ENCODE results near the gene BDP1.
"Not testable (repeated sequence)": the region's sequence is repeated elsewhere in the genome, so short reads cannot be mapped to it uniquely, and the experiment has no call there.

The BDP1 gene

GRCh38 chr5:71563161-71563560 lies 107.7 kb downstream of the BDP1 start:
- in situ Hi-C loops (cut with HindIII; ENCODE audit: low sequenced_read_pairs) = no loop called here

GRCh38 chr5:71564895-71565294 lies 109.4 kb downstream of the BDP1 start:
- in situ Hi-C loops (cut with HindIII; ENCODE audit: low sequenced_read_pairs) = no loop called here

GRCh38 chr5:71569748-71570509 lies 114.5 kb downstream of the BDP1 start:
- in situ Hi-C loops (cut with HindIII; ENCODE audit: low sequenced_read_pairs) = no loop called here

GRCh38 chr5:71571811-71572210 lies 116.4 kb downstream of the BDP1 start:
- in situ Hi-C loops (cut with HindIII; ENCODE audit: low sequenced_read_pairs) = not testable (repeated sequence)

GRCh38 chr5:71573591-71573990 lies 118.1 kb downstream of the BDP1 start:
- in situ Hi-C loops (cut with HindIII; ENCODE audit: low sequenced_read_pairs) = no loop called here

GRCh38 chr5:71575588-71575987 lies 120.1 kb downstream of the BDP1 start:
- in situ Hi-C loops (cut with HindIII; ENCODE audit: low sequenced_read_pairs) = not testable (repeated sequence)

GRCh38 chr5:71576241-71576640 lies 120.8 kb downstream of the BDP1 start:
- in situ Hi-C loops (cut with HindIII; ENCODE audit: low sequenced_read_pairs) = no loop called here

GRCh38 chr5:71577839-71578238 lies 122.4 kb downstream of the BDP1 start:
- in situ Hi-C loops (cut with HindIII; ENCODE audit: low sequenced_read_pairs) = not testable (repeated sequence)

GRCh38 chr5:71582945-71583584 lies 127.6 kb downstream of the BDP1 start:
- in situ Hi-C loops (cut with HindIII; ENCODE audit: low sequenced_read_pairs) = no loop called here

GRCh38 chr5:71586052-71586940 lies 130.8 kb downstream of the BDP1 start:
- in situ Hi-C loops (cut with HindIII; ENCODE audit: low sequenced_read_pairs) = no loop called here

- in situ Hi-C loops (cut with HindIII; ENCODE audit: low sequenced_read_pairs) = no loop called here
Observed at GRCh38 chr5:71586941-71587765, 131.7 kb downstream of the BDP1 start, which contains the start of gene MCCC2. MCCC2 (plus strand) TSS chr5:71587340; CDS start chr5:71587426, 86 bp downstream.

- in situ Hi-C loops (cut with HindIII; ENCODE audit: low sequenced_read_pairs) = no loop called here
Observed at GRCh38 chr5:71587766-71588532, 132.5 kb downstream of the BDP1 start.

- in situ Hi-C loops (cut with HindIII; ENCODE audit: low sequenced_read_pairs) = no loop called here
Observed at GRCh38 chr5:71588533-71588885, 133.1 kb downstream of the BDP1 start.

- in situ Hi-C loops (cut with HindIII; ENCODE audit: low sequenced_read_pairs) = no loop called here
Observed at GRCh38 chr5:71589903-71590302, 134.5 kb downstream of the BDP1 start.

GRCh38 chr5:71591100-71591499 lies 135.6 kb downstream of the BDP1 start:
- in situ Hi-C loops (cut with HindIII; ENCODE audit: low sequenced_read_pairs) = no loop called here

- in situ Hi-C loops (cut with HindIII; ENCODE audit: low sequenced_read_pairs) = no loop called here
Observed at GRCh38 chr5:71596169-71596568, 140.7 kb downstream of the BDP1 start.

GRCh38 chr5:71597001-71597400 lies 141.6 kb downstream of the BDP1 start:
- in situ Hi-C loops (cut with HindIII; ENCODE audit: low sequenced_read_pairs) = no loop called here

- in situ Hi-C loops (cut with HindIII; ENCODE audit: low sequenced_read_pairs) = no loop called here
Observed at GRCh38 chr5:71600783-71601182, 145.3 kb downstream of the BDP1 start.

- in situ Hi-C loops (cut with HindIII; ENCODE audit: low sequenced_read_pairs) = no loop called here
Observed at GRCh38 chr5:71601222-71602026, 146.0 kb downstream of the BDP1 start.
